HG02973 (cell line): ENCODE measurements around the gene KRT7.

Experiments used
- ATAC-seq: cut with Tn5 transposase; IDR thresholded peaks from one replicate; pipeline ENCODE4 v1.9.1; 2021; ENCODE audit warnings: moderate library complexity; ENCODE audit not compliant: unreplicated experiment

Gene KRT7

DNA sequence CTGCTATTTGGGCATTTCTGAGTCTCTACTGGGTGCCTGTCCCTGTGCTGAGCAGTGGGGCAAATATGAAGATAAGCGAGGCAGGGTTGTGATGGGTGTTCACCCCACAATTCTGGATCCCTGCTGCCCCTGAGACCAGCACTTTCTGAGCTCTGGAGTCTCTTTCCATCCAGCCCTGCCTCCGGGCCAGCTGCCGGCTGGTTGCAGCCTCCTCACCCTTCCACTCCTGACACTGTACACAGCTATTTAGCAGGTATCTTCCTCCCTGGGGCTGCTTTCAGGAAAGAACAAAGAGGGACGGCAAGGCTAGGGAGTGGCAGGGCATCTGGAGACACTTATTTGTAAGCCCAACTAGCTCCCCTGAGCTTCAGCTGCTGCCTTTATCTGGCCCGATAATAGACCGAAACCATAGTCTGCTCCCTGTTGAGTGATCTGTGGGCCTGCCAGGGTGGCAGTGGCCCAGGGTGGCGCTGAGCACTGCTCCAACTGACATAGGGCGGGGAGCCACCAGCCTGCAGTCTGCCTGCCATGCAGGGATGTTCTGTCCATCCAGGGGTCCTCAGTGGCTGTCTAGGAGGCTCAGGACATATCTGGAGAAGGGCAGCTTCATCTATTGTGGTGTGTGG lies 33.6 kb upstream of the KRT7 start:
- ATAC-seq, result no peak

DNA sequence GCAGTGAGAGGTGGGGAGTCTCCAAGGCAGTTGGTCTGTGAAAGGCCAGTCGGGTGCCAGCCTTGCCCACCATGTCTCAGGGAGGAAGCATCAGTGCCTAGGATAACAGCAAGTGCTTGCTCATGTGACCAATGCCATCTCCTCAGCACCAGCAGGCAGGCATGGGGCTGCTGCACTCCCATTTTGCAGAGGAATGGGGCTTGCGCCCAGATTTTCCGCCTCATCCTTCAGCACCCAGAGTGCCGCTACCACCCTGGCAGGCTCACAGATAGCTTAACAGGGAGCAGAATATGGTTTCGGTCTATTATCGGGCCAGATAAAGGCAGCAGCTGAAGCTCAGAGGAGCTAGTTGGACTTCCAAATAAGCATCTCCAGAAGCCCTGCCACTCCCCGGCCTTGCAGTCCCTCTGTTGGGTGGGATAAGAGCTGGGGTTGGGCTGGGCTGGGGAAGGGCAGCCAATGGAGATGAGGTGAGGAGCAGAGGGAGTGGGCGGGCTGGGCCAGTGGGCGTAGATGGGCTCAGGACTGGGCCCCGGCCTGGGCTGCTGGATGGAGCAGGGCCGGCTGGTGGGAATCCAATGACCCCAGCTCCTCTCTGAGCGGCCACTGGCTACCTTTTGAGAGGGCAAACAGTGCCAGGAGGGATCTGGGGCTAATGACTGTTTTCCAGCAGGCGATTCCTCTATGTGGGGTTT lies 32.8 kb upstream of the KRT7 start:
- no peak for ATAC-seq

DNA sequence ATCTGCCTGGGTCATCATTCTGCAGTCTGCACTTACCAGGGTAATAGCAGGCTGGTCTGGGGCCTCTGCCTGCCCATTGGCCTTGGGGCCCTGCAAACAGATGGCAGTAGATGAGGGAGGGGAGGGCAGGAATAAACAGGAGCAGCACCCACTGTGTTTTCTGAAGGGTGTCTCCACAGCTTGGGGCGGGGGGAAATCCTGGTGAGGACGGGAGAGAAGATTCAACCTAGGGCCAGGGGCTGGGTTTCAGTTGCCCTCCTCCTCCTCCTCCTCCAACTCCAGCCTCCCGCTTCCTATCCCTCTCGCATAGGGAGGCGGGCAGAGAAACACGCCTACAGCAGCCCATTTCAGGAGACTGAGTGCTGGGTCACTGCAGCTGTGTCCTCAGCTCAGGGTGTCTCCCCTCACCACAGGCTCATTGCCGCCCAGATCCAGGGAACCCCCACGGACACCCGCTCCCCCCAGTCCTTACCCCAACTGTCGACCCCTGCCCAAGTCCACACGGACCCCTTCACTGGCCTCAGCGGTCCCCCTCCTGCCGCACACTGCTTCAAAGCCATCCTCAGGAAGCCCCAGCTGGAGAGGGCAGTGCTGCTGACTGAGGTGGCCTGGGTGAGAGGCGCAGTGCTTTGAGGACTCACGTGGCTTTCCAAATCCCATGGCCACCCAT lies 32.1 kb upstream of the KRT7 start:
- no peak for ATAC-seq

DNA sequence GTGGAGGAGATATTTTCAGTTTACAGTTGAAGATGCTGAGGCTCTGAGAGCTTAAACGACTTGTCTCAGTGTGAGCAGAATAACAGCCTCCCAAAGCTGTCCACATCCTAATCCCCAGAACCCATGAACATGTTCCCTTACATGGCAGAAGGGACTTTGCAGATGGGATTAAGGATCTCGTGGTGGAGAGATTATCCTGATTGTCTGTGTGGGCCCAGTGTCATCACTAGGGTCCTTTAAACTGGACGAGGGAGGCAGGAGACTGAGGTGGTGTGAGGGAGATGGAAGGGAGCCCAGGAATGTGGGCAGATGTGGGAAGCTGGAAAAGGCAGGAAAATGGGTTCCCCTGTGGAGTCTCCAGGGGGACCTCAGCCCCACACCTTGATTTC lies 31.6 kb upstream of the KRT7 start:
- ATAC-seq, result no peak

DNA sequence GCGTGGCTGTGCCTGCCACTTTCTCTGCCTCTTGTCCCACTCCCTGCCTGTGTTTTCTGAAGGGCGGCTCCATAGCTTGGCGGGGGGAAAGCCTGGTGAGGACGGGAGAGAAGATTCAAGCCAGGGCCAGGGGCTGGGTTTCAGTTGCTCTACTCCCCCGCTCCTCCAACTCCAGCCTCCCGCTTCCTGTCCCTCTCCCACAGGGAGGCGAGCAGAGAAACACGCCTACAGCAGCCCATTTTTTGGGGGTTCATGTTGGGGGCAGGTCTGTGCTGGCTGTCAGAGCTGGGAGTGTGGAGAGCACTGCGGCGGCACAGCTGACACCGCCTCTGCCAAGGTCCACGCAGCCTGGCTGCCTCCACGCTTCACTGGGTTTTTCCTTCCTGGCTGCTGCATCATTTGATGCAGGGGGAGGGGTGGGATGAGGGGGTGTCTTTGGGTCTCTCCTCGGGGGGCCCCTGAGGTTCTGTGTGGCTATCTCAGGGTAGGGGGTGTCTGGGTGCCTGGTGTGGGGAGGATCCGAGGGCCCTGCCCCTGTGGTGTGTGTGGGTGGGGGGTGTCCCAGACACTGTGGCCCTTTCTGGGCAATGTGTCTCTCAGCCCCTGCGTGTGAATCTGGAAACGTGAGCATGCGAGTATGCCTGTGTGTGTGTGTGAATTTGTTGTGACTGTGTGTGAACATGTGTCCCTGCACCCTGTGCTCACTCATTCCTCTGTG lies 30.5 kb upstream of the KRT7 start:
- ATAC-seq, result no peak

DNA sequence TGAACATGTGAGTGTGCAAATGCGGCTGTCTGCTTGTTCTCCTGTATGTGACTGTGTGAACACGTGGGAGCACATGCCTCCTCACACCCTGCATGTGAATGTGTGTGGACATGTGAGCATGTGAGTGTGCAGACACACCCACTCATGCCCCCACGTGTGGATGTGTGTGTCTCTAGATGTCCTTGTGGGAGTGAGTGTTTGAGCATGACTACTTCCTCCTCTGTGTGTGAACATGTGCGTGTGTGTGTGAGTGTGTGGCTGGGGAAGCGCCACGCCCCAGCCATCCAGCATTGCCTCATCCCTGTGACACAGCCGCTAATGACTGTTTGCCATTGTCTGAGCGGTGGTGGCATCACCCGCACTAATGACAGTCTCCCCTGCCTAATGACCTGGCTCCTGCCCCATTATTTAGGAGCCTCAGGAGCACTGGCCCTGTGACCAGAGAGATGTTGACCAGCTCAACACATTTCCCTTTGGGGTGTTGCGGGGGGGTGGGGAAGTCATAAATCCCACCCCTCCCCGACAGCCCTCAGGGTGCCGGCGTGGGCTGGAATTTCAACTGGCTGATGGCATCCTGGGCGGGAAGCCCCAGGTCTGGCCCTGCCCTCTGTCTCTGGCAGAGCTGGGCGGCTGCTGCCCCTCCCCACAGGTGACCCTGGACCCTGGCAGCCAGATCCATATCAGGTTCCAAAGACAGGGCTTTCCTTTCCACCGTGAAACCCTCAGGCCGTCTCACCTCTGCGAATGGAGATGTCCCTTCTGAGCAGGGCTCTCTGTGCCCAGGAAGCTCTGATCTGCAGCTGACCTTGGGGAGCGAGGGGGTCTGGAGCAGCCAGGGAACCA lies 29.7 kb upstream of the KRT7 start:
- ATAC-seq, result no peak

DNA sequence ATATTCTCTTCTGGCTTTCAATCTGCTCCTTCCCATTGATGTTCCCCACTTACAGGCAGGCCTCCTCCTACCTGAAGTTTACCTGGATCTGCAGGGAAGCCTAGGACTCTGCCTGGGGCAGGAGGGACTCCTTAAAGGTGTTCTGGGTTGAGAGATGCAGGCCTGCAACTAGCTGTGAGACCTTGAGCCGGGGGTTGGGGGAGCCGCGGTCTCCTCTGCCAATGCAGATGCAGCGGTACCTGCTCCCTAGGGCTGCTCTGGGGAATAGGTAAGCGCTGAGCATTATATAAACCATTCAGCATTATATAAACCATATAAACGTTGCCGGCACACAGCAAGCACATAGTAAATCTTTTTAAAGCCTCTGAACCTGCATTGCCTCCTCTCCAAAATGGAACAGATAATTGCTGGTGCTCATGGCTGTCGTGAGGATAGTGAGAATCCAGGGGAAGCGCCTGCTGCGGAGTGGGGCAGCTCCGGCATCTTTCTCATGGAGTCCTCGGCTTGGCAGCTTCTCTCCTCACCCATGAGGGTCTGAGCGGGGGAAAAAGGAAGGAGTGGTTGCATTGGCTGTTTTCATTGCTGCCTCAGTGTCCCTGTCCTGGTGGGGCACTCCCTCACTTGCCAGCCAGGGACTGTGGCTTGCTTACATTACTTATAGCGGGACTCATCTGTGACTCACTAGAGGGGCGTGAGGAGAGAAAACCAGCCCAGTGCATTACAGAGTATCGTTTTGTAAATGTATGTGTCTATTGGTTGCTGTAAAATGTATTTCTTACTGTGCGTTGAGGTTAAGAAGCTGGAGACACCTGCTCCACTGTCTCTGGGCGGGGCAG lies 28.7 kb upstream of the KRT7 start:
- no peak for ATAC-seq

DNA sequence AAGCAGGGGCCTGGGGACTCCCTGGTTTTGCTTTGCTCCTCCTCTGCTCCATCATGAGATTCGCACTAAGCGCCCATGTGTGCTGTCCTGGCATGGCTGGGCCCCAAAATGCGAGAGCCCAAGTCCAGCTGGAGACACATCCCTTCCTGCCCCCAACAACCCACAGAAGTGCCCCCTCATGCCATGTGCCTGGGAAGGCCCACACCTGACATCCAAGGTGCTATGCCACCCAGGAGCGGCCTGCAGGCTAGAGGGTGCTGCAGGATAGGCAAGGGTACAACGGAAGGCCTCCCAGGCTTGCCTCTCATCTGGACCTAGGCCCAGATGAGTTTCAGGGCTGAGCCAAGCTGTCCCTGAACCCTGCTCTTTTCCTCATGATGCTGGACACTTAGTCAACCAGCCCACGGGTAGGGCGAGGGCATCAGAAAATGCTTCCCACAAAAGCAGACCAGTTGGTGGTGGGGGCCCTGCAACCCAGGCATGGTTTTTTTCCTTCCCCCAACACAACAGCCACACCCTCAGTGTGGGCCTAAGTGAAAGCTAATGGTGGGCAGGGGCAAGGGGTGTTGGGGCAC lies 28.0 kb upstream of the KRT7 start:
- ATAC-seq, result no peak

DNA sequence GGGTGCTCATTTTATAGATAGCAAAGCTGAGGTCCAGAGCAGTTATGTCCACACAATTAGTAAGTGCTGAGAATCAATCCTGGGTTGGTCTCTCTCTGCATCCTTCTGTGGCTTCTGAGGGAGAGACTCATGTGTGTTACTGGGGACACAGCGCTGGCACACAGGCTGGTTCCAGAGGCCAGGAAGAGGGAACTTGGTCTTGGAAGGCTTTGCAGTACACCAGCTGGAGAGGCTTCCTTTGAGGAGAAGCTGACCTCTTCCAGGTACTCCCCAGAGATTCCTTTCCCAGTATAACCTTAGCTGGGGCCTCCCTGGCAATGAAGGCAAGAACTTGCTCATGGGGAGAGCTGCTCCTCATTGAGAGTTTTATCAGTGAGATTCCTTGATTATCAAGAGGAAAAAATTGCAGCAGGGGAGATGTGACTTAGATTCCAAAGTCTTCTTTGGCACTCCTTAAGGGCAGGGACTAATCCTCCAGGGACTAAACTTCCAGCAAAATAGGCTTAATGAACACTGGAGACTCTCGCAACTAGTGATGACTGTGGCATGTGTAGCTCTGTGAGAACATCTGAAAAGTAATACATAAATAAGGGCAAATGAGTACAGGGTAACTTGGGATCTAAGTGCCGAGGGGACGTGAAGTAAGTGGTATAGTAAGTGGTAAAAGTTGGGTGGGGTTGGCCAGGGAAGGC lies 27.3 kb upstream of the KRT7 start:
- no peak for ATAC-seq

DNA sequence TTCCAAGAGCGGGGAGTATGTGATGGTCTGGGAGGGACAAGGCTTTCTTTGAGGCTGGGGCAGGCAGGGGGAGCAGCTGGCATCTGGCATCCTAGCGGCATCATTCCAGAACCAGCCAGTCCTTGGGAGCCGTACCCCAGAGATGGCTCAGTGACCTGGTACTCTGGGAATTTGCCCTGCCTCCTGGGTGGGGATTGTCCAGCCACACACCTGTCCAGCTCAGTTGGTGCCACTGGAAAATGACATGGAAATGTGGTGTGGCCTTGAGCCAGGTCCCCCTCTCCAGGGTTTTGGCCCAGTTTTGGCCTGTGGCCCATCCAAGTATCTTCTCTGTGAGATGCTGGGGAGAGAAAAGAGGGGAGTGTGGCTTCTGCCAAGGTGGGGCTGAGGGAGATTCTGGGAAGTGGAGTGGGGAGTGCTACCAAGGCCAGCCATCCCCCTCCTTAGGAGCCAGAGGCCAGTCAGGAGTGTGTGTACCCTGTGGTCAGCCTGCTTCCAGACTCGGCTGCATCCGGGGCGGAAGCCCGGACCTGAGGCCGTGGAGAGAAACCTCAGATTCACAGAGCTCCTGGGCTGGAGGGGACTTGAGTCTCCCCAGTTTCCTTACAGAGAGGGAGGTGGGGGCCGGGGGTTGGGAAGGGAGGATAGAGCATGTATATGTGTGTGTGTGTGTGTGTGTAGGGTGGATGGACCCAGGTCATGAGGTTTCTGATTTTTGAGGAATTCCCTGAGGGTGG lies 26.6 kb upstream of the KRT7 start:
- no peak for ATAC-seq

DNA sequence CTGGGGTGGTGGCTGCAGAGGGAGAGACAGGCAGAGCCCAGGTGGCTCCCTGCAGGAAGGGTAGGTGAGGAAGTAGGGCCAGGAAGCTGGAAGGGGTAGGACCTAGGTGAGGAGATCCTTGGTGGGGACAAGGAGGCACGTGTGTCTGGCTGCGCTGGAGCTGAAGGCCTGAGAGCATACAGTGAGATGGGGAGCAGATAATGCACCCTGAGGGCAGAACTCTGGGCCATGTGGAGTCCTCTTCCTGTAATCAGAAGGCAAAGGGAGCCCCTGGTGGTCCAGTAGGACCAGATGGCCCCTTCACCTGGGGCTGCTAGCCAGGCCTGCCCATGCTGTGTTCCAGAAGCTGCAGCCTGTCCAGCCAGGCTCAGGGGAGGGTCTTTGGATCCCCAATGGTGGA lies 25.9 kb upstream of the KRT7 start:
- no peak for ATAC-seq

DNA sequence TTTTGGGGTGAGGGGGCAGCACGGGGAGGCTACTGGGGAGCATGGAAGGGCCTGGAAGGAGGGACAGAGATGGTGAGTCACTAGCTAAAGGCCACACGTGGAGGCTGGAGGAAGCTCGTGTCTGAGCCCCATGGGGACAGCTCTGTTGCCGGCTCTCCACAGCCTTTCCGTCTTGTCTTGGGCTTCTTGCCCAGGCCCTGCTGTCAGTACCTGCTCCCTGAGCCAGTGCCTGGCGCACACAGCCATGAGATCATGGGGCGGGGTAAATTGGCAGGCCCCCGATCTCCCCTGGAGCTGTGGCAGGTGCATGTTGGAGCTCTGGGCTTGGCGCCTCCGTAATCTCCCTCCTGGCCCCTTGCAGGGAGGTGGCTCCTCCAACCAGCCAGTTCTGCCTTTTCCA lies 25.1 kb upstream of the KRT7 start:
- ATAC-seq, result no peak

DNA sequence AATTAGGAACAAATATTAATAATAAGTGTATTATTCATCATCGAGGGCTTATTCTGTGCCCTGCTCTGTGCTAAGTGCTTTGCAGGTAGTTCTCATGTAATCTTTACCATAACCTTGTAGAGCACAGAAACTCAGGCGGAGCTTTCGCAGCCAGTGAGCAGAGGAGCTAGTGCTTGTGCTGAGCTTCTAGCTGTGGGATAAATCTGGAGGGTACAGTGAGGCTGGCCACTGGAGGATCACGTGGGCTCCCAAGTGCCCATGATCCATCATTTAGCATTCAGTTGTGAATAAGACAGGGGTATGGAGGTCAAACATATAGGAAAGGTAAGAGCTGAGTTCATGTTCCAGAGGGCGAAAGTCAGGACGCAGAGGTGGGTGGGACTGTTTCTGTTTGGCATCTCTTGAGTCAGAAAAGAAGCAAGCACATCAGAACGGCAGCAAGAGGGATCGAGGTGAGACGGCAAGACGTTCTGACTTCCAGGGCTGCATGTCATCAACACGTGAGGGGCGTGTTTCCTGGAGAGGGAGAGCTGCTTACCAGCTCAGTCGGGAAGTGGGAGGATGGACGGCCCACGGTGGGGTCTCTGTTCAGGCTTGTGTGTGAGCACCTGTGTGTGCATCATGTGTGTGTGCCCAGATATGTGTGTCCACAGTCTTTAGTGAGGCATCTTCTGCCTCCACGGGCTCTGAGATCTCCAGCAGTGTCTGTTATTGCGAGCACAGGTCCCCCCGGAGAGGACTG lies 24.4 kb upstream of the KRT7 start:
- ATAC-seq, result no peak

DNA sequence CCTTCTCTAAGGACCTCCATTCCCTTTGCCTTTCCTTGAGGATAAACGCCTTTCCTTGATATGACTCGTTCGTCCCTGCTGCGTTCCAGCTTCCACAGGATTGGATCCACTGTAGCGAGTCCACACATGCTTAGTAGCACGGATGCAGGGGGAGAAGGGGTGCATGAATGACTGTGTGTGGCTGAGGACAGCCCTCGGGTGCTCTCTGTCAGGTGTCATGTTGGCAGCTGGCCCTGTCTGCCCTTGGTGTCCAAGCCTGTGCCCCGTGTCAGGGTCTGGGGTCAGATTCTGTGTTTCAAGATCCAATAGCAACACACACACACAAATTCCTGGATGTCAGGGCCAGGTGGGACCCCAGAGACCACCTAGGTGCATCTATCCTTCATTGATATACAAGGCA lies 23.7 kb upstream of the KRT7 start:
- no peak for ATAC-seq

DNA sequence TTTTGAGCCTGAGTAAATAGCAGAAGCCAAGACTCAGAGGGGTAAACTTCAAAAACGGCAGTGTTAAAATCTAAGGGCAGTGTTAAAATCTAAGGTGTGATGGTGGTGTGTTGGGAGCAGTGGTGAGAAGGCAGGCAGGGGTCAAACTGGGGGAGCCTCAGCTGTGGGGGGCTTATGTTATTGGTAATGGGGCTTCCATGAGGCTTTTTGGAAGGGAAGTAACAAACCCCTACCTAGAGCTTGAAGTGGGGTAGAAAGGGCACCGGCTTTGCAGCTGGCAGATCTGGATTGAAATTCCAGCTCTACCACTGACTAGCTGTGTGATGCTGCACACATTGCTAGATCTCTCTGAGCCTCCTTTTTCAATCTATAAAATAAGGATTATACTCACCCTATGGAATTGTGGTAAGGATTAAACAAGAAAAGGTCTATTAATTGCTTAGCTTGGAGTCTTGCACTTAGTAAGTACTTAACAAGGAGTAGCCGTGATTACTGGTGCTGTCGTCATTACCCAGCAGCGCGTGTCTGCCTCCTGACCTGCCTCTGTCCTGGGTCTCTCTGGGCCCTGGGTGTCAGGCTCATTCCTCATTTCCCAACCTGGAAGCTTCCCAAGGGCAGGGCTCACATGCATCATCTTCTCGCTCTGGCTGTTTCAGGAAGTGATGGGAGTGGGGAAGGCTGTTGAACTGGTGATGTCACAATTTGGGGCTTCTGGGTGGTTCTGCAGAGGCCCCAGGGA lies 22.7 kb upstream of the KRT7 start:
- ATAC-seq, result no peak

DNA sequence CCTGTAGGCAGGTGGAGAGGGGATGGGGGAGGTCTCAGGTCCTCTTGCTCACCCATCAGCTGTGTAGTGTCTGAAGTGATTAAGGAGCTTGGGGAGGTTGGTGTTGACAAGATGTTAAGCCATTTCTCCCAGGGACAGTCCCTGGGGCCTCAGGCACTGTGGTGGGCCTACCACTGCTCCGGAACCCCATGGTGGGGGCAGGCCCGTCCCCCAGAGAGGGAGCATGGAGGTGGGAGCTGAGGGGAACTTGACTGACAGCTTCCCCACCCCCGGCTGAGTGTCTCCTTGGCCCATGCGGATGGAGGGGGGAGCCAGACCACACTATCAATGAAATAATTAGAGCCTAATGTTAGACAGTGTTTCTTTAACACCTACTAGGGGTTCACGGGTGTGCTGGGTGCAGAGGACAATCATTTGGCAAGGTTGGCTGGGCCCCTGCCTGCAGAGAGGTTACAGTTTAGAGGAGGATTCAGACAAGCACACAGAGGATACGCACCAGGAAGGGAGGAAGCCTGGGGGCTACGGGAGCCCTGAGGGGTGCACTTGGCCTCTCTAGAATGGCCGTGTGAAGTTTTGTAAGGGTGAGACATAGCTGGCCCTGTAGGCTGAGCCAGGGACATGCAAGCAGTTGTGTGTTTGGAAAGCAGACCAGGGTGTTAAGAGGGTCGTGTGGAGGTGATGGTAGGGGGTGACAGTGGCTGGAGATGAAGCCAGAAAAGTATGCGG lies 22.0 kb upstream of the KRT7 start:
- ATAC-seq, result no peak
